ENCODE measurements around the gene ISCU. TPM values are rescaled to one million over a fixed set of nuclear protein-coding genes. Genes with fewer than 3 reads are reported as not detected.

ISCU gene
- 67.8 TPM for total RNA-seq (ENCODE audit: unreplicated experiment)
- long read RNA-seq, transcript ISCU-201 (5 exons, 994 nt) = major isoform, 43 of 55 reads
- long read RNA-seq, partial matches to known transcripts = 9 of 55 reads
- long read RNA-seq, other reads (novel, unspliced or antisense) = 1 of 55 reads

DNA sequence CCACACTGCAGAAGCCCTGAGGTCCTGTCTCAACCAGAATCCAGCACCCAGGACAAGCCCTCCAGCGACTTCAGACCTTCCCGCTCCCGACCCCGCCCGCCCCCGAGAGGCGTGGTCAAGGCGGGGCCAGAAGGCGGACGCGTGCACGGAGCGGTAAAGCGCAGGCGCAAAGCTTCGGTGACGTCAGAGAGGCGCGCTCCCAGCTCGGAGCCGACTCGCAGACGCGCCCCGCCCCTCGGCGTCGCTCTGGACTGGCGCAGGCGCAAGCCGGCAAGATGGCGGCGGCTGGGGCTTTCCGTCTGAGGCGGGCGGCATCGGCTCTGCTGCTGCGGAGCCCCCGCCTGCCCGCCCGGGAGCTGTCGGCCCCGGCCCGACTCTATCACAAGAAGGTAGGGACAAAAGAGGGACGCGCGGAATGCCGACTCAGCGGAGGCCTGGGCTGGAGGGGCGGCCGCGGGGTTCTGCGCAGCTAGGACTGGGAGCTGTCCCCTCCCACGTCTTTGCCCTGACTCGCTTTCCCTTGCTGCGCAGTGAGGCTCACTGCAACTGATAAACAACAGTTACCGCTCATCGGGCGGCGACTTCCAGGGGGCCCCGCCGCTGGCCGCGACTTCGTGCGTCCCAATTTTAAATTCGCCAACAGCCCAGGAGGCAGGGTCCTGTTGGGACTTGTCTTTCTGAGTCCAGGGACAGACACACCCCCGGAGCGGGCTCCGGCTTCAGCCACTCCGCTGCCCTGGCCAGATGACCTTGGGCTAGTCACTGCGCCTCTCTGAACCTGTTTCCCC, at the start of gene ISCU:
Gene ISCU (plus strand): TSS at position 249 of the 788 bp plus-strand sequence. CDS start 27 bp downstream, at position 276.
- TF ChIP-seq, protein P1, sequence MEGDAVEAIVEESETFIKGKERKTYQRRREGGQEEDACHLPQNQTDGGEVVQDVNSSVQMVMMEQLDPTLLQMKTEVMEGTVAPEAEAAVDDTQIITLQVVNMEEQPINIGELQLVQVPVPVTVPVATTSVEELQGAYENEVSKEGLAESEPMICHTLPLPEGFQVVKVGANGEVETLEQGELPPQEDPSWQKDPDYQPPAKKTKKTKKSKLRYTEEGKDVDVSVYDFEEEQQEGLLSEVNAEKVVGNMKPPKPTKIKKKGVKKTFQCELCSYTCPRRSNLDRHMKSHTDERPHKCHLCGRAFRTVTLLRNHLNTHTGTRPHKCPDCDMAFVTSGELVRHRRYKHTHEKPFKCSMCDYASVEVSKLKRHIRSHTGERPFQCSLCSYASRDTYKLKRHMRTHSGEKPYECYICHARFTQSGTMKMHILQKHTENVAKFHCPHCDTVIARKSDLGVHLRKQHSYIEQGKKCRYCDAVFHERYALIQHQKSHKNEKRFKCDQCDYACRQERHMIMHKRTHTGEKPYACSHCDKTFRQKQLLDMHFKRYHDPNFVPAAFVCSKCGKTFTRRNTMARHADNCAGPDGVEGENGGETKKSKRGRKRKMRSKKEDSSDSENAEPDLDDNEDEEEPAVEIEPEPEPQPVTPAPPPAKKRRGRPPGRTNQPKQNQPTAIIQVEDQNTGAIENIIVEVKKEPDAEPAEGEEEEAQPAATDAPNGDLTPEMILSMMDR (IDR thresholded peaks at IDR 0.05; ENCODE audit: unreplicated experiment) = no peak
- peak within 1 kb of the TSS; percentile 100 for H3K27ac Mint-ChIP-seq (ENCODE audit: unreplicated experiment)
- peak; percentile 100 for DNase-seq (ENCODE audit: low spot score)
- H3K27me3 Mint-ChIP-seq (ENCODE audit: unreplicated experiment) = peaks cover 18% of the 10 kb centered on the region
- no peaks in the 10 kb centered on the region for H3K9me3 Mint-ChIP-seq (ENCODE audit: unreplicated experiment)
- H3K36me3 Mint-ChIP-seq (ENCODE audit: low read depth, unreplicated experiment) = peaks cover 22% of the 10 kb centered on the region
- peak within 1 kb of the TSS; percentile 100 for H3K4me3 Mint-ChIP-seq (ENCODE audit: unreplicated experiment)
- peaks cover 29% of the 10 kb centered on the region for H3K4me1 Mint-ChIP-seq (ENCODE audit: unreplicated experiment)

DNA sequence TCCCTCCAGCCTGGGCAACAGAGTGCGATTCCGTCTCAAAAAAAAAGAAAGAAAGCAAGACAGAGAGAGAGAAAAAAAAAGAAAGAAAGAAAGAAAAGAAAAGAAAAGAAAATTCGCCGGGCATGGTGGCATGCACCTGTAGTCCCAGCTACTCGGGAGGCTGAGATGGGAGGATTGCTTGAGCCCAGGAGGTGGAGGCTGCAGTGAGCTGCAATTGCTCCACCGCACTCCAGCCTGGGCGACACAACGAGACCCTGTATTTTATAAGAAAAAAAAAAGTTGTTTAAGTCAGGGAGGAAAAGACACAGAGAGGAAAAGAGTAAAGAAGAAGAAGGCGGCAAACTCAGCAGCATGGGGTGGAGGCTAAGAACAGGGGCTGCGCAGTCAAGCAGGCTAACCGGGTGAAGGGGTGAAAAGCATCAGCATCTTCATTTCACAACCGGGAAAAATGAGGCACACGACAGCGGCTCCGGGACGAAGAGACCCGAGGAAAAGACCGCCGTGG, 47.9 kb upstream of the ISCU start:
- peak overlapping the region; percentile 92 for H3K4me3 Mint-ChIP-seq (ENCODE audit: unreplicated experiment)
- peak overlapping the region; percentile 36 for H3K27ac Mint-ChIP-seq (ENCODE audit: unreplicated experiment)
- no peak for DNase-seq (ENCODE audit: low spot score)
- H3K9me3 Mint-ChIP-seq (ENCODE audit: unreplicated experiment) = no peaks in the 10 kb centered on the region
- TF ChIP-seq, protein P1 (IDR thresholded peaks at IDR 0.05; ENCODE audit: unreplicated experiment) = no peak
- peaks cover 15% of the 10 kb centered on the region for H3K36me3 Mint-ChIP-seq (ENCODE audit: low read depth, unreplicated experiment)
- peaks cover 17% of the 10 kb centered on the region for H3K27me3 Mint-ChIP-seq (ENCODE audit: unreplicated experiment)
- H3K4me1 Mint-ChIP-seq (ENCODE audit: unreplicated experiment) = peaks cover 9% of the 10 kb centered on the region

DNA sequence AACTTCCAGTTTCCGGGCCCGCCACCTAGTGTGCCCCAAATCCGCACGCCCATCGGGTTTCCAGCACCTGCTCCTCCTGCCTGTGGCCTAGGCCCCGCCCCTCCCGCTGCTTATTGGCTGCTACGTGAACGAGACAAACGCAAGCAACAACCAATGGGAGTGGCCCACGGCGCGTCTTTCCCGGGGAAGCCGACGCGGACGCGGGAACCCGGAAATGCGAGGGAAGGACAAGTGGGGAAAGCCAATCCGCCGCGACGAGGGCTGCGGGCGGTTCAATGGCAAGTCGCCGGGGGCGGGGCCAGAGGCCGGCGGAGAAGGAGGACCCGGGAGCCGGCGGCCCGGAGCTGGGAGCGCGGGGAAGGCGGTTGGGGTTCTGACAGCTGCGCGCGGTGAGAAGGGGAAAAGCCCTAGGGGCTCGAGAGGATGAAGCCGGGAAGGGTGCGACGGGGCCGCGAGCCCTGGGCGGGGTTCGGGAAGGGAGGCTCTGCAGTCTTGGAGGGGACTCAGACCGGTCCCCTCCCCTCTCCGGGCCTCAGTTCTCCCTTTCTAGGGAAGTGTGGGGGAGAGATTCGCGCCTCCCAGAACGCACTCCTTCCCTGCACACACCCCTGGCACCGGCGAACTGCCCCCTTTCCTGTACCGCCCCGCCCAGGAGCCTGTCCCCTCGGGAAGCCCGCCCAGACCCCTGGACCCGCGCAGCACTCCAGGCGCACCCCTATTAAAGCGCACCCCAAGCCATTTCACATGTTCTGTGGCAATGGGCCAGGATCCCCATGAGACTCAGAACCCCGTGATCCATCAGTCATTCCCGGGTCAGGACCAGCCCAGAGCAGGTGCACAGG, 47.2 kb upstream of the ISCU start, which contains the start of gene FICD:
Gene FICD (plus strand): TSS at position 305 of the 842 bp plus-strand sequence. CDS start 1,696 bp downstream, outside the sequence.
- peak; percentile 99 for DNase-seq (ENCODE audit: low spot score)
- TF ChIP-seq, protein P1 (IDR thresholded peaks at IDR 0.05; ENCODE audit: unreplicated experiment) = no peak
- peak within 1 kb of the TSS; percentile 84 for H3K27ac Mint-ChIP-seq (ENCODE audit: unreplicated experiment)
- no peaks in the 10 kb centered on the region for H3K9me3 Mint-ChIP-seq (ENCODE audit: unreplicated experiment)
- peaks cover 20% of the 10 kb centered on the region for H3K27me3 Mint-ChIP-seq (ENCODE audit: unreplicated experiment)
- peaks cover 9% of the 10 kb centered on the region for H3K4me1 Mint-ChIP-seq (ENCODE audit: unreplicated experiment)
- peaks cover 15% of the 10 kb centered on the region for H3K36me3 Mint-ChIP-seq (ENCODE audit: low read depth, unreplicated experiment)
- peak within 1 kb of the TSS; percentile 92 for H3K4me3 Mint-ChIP-seq (ENCODE audit: unreplicated experiment)

- no peak for DNase-seq (ENCODE audit: low spot score)
- H3K27me3 Mint-ChIP-seq (ENCODE audit: unreplicated experiment) = peaks cover 20% of the 10 kb centered on the region
- H3K27ac Mint-ChIP-seq (ENCODE audit: unreplicated experiment) = peak overlapping the region; percentile 84
- TF ChIP-seq, protein P1 (IDR thresholded peaks at IDR 0.05; ENCODE audit: unreplicated experiment) = no peak
- H3K4me3 Mint-ChIP-seq (ENCODE audit: unreplicated experiment) = peak overlapping the region; percentile 92
- peaks cover 9% of the 10 kb centered on the region for H3K4me1 Mint-ChIP-seq (ENCODE audit: unreplicated experiment)
- no peaks in the 10 kb centered on the region for H3K9me3 Mint-ChIP-seq (ENCODE audit: unreplicated experiment)
- H3K36me3 Mint-ChIP-seq (ENCODE audit: low read depth, unreplicated experiment) = peaks cover 15% of the 10 kb centered on the region
These were observed 46.5 kb upstream of the ISCU start for GRCh38 chr12:108515916-108516315.

Data from endothelial cell (in vitro differentiated cells).